ENCODE results near the gene GRIN3B. TPM values are rescaled to one million over a fixed set of nuclear protein-coding genes. Genes with fewer than 3 reads are reported as not detected.

GRIN3B gene
- total RNA-seq, 2 donors from 2014 or later, result 0.14 TPM; not detected in 1

DNA sequence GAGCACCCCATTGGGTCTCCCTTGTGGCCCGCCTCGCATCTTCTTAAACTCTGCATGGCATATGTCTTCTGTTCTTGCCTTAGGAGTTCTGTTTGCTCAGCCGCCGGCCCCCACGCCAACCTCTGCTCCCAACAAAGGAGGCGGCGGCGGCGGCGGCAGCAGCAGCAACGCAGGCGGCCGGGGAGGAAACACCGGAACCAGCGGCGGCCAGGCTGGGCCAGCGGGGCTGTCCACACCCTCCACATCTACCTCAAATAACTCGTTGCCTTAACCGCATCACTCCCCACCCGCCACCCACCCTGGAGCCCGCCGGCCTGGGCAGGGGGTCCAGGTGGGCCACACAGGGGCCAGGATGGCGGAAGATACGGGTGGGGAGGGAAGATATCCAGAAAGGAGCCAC, 28.4 kb upstream of the GRIN3B start:
- Histone ChIP-seq H3K27me3 (replicated peaks; ENCODE audit: insufficient read depth) (no peaks in the 10 kb centered on the region), H3K36me3 (peaks cover 14% of the 10 kb centered on the region), H3K4me1 (ENCODE audit: control insufficient read depth in 1 of 2, low read depth in 2 of 2) (no peaks in the 10 kb centered on the region), H3K27ac (no peak overlapping the region), H3K4me3 (no peak overlapping the region), H3K9me3 (peaks cover 4% of the 10 kb centered on the region)
- TF ChIP-seq, protein P1, sequence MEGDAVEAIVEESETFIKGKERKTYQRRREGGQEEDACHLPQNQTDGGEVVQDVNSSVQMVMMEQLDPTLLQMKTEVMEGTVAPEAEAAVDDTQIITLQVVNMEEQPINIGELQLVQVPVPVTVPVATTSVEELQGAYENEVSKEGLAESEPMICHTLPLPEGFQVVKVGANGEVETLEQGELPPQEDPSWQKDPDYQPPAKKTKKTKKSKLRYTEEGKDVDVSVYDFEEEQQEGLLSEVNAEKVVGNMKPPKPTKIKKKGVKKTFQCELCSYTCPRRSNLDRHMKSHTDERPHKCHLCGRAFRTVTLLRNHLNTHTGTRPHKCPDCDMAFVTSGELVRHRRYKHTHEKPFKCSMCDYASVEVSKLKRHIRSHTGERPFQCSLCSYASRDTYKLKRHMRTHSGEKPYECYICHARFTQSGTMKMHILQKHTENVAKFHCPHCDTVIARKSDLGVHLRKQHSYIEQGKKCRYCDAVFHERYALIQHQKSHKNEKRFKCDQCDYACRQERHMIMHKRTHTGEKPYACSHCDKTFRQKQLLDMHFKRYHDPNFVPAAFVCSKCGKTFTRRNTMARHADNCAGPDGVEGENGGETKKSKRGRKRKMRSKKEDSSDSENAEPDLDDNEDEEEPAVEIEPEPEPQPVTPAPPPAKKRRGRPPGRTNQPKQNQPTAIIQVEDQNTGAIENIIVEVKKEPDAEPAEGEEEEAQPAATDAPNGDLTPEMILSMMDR (IDR thresholded peaks at IDR 0.05), result no peak
- ATAC-seq (ENCODE audit: insufficient number of reproducible peaks, low FRiP score, low read depth) (no peak), DNase-seq (ENCODE audit: low spot score) (no peak)

DNA sequence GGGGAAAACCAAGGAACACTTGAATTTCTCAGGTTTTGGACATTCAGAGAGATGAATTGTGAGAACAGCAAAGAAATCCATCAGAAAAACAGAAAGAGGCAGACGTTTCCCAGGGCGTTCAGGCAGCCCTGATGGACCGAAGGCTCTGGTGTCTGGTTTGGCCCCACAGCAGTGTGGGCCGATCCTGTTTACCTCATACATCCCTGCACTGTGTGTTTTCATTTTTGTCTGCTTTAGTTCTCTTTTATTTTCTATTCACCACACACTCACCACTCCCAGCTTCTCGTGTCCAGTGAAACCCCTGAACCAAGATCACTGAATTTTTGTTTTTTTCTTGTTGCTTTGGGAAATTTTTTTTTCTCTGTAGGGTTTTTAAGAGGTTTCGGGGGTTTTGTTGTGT, 27.9 kb upstream of the GRIN3B start:
- Histone ChIP-seq H3K9me3 (peaks cover 4% of the 10 kb centered on the region), H3K4me3 (no peak overlapping the region), H3K27me3 (replicated peaks; ENCODE audit: insufficient read depth) (no peaks in the 10 kb centered on the region), H3K27ac (no peak overlapping the region), H3K4me1 (ENCODE audit: control insufficient read depth in 1 of 2, low read depth in 2 of 2) (no peaks in the 10 kb centered on the region), H3K36me3 (peaks cover 14% of the 10 kb centered on the region)
- no peak for DNase-seq (ENCODE audit: low spot score)
- TF ChIP-seq, protein P1 (IDR thresholded peaks at IDR 0.05), result no peak
- no peak for ATAC-seq (ENCODE audit: insufficient number of reproducible peaks, low FRiP score, low read depth)

DNA sequence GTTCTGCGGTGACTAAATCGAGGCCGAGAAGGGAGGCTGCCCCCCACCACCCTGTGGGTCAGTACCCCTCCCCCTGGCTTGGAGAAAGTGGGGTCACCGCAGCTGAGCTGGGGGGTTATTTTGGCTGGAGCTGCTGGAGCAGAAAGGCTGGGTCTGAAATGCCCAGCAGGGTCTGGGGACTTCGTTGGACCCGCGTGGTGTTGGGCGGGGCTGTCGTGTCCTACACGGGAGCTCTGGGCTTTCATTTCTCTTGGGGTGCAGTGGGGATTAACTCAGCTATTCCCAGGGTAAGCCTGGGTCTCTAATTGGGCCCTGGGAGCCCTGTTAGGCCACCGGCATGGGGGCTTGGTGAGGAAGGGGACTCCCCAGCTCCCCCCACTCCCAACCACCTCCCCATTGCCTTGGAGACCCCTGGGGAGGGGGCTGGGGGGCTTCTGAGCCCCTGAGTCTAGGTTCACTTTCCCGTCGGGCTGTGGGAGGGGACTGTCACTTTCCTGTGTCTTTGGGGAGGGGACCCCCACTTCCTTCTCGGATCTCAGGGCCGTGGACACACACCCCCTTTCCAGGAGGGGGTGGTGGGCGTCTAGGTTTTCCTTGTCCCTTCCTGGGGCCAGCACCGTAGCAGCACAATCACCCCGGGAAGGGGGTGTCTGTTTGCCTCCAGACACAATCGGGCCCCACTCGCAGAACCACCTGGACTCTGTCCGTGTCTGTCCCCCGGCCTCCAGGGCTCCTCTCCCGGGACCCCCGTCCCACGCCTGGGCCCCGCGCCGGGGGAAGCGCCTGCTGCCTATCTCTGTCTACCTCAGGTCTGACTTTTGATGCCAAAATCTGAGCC, 26.3 kb upstream of the GRIN3B start:
- H3K36me3 ChIP-seq, result peaks cover 10% of the 10 kb centered on the region

DNA sequence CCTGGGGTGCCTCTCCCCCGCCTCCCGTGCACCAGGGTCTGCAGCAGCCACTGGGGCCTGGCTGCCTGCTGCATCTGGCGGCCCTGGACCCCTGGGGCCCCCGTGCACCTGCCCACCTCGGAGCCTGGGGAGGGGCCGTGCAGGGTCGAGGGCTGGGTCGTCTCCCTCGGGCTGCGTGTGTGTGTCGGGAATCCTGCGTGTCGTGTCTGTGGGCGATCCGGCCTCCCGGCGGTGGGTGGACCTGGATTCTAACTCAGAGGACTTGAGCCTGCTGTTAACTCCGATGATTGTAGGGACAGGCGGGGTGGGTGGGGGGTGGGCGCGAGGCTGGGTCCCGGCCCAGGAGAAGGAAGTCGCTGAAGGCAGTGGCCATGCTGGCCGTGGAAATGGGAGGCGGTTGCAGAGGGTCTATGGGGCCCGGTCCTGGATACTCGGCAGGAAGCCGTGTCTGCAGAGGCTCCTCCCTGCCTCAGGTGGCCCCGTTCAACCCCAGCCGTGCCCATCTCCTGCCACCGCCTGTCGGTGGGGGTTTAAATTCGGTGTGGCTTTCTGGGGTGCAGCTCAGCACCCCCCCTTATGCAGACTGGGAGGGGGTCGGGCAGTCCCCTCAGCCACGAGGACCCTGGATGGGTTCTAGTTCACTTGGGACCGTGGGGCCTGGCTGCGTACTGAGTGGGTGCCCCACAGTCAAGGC, 25.5 kb upstream of the GRIN3B start:
- ATAC-seq (ENCODE audit: insufficient number of reproducible peaks, low FRiP score, low read depth) (no peak), DNase-seq (ENCODE audit: low spot score) (no peak)
- H3K4me3 ChIP-seq, result no peak overlapping the region
- H3K36me3 ChIP-seq, result peaks cover 10% of the 10 kb centered on the region
- TF ChIP-seq, protein P1 (IDR thresholded peaks at IDR 0.05), result no peak
- H3K4me1 ChIP-seq (ENCODE audit: control insufficient read depth in 1 of 2, low read depth in 2 of 2), result no peaks in the 10 kb centered on the region
- no peaks in the 10 kb centered on the region for H3K27me3 ChIP-seq (replicated peaks; ENCODE audit: insufficient read depth)
- H3K27ac ChIP-seq, result no peak overlapping the region
- H3K9me3 ChIP-seq, result peaks cover 4% of the 10 kb centered on the region

More for the DNA sequence above, 26.3 kb upstream of the GRIN3B start:
- Histone ChIP-seq H3K27me3 (replicated peaks; ENCODE audit: insufficient read depth) (no peaks in the 10 kb centered on the region), H3K4me1 (ENCODE audit: control insufficient read depth in 1 of 2, low read depth in 2 of 2) (no peaks in the 10 kb centered on the region), H3K9me3 (peaks cover 4% of the 10 kb centered on the region), H3K4me3 (no peak overlapping the region), H3K27ac (no peak overlapping the region)
- TF ChIP-seq, protein P1 (IDR thresholded peaks at IDR 0.05), result no peak
- ATAC-seq (ENCODE audit: insufficient number of reproducible peaks, low FRiP score, low read depth) (no peak), DNase-seq (ENCODE audit: low spot score) (no peak)

DNA sequence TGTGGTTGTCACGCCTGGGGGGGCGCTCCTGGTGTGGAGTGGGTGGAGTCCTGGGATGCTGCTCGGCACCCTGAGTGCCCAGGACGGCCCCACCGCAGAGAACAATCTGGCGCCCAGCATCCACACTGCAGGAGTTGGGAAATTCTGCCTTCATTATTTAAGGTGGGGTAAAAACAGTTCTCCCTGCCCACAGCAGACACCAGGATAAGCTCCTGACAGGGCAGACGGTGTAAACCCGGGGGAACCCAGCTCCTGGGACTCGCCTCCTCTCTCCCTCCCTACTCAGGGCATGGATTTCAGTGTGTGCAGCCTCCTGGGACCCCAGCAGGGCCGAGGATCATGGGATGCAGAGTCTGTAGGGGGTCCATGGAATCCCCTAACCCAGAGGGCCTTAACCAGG, 23.7 kb upstream of the GRIN3B start:
- no peak overlapping the region for H3K27ac ChIP-seq
- no peak for ATAC-seq (ENCODE audit: insufficient number of reproducible peaks, low FRiP score, low read depth)
- H3K4me1 ChIP-seq (ENCODE audit: control insufficient read depth in 1 of 2, low read depth in 2 of 2), result no peaks in the 10 kb centered on the region
- H3K36me3 ChIP-seq, result peaks cover 4% of the 10 kb centered on the region
- no peak for DNase-seq (ENCODE audit: low spot score)
- no peak overlapping the region for H3K4me3 ChIP-seq
- TF ChIP-seq, protein P1 (IDR thresholded peaks at IDR 0.05), result no peak
- H3K27me3 ChIP-seq (replicated peaks; ENCODE audit: insufficient read depth), result no peaks in the 10 kb centered on the region
- no peaks in the 10 kb centered on the region for H3K9me3 ChIP-seq
